SK-N-SH (cell line): ENCODE data around the gene SASH1. TPM values are rescaled to one million over a fixed set of nuclear protein-coding genes. Genes with fewer than 3 reads are reported as not detected.

Source experiments
- CTCF ChIA-PET: fragments of 300-600, 350-600 bp; formaldehyde crosslinking; extraction: SDS; loops from one replicate; lab custom pipeline; 2021; lab: Yijun Ruan, JAX
- POLR2A ChIA-PET: fragments of 350-600 bp; sonication (Branson Sonifier 250); formaldehyde crosslinking; extraction: SDS; loops from one replicate; lab custom pipeline; 2020; ENCODE audit warnings: antibody characterized with exemption, inconsistent platforms; lab: Yijun Ruan, JAX
- DNase-seq: peaks from one replicate; pipeline ENCODE4 v3.0.0; 2012
- H2AFZ ChIP-seq: fragments of 200-600 bp; sonication (generic); 2 replicates; pipeline ENCODE4 v1.8.1; 2016; ENCODE audit warnings: antibody characterized with exemption, mild to moderate bottlenecking, low read depth
- H3F3A ChIP-seq: fragments of 200-600 bp; sonication (generic); replicated peaks from 2 replicates; pipeline ENCODE3; 2016; ENCODE audit warnings: antibody characterized with exemption, mild to moderate bottlenecking; ENCODE audit not compliant: insufficient read depth
- H3K27ac ChIP-seq, 2 experiments: fragments of 200-500 bp in 1 of 2; fragments of 200-600 bp in 1 of 2; sonication (Bioruptor generic) in 1 of 2; sonication (generic), shearing (Covaris generic) in 1 of 2; 2 replicates each; pipeline versions ENCODE4 v1.5.1 to v1.6.1; 2014 to 2016; ENCODE audit warnings: low read depth in 2 of 2, inconsistent platforms in 1 of 2, low read length in 1 of 2, mild to moderate bottlenecking in 1 of 2, mixed read lengths in 1 of 2
- H3K27me3 ChIP-seq: fragments of 200-600 bp; sonication (generic), shearing (Covaris generic); 2 replicates; pipeline ENCODE4 v1.6.1; 2016; ENCODE audit warnings: mixed run types; ENCODE audit not compliant: insufficient read depth
- H3K36me3 ChIP-seq, 2 experiments: fragments of 200-500 bp in 1 of 2; fragments of 200-600 bp in 1 of 2; sonication (Bioruptor generic) in 1 of 2; sonication (generic) in 1 of 2; replicated peaks in 1 of 2; 2 replicates each; pipeline versions ENCODE3 to v1.5.1; 2014 to 2016; ENCODE audit warnings: low read length in 1 of 2, mild to moderate bottlenecking in 1 of 2; ENCODE audit not compliant: insufficient read depth in 2 of 2, control insufficient read depth in 1 of 2
- H3K4me1 ChIP-seq, 2 experiments: fragments of 200-500 bp in 1 of 2; fragments of 200-600 bp in 1 of 2; sonication (Bioruptor generic) in 1 of 2; sonication (generic), shearing (Covaris generic) in 1 of 2; 2 replicates each; pipeline versions ENCODE4 v1.5.1 to v1.6.1; 2014 to 2016; ENCODE audit warnings: low read depth in 1 of 2, low read length in 1 of 2, mixed run types in 1 of 2; ENCODE audit not compliant: insufficient read depth in 2 of 2, control insufficient read depth in 1 of 2
- H3K4me2 ChIP-seq: fragments of 200-600 bp; sonication (generic), shearing (Covaris generic); 2 replicates; pipeline ENCODE4 v1.6.1; 2017; ENCODE audit warnings: mixed run types
- H3K4me3 ChIP-seq, 2 experiments: fragments of 200-500 bp in 1 of 2; fragments of 200-600 bp in 1 of 2; sonication (Bioruptor generic) in 1 of 2; sonication (generic), shearing (Covaris generic) in 1 of 2; 2 replicates each; pipeline versions ENCODE4 v1.5.1 to v1.8.1; 2014 to 2016; ENCODE audit warnings: low read depth in 2 of 2, inconsistent platforms in 1 of 2, low read length in 1 of 2, mild to moderate bottlenecking in 1 of 2, mixed read lengths in 1 of 2, moderate library complexity in 1 of 2
- H3K79me2 ChIP-seq: fragments of 200-600 bp; sonication (generic); 2 replicates; pipeline ENCODE4 v1.8.1; 2017; ENCODE audit warnings: mild to moderate bottlenecking; ENCODE audit not compliant: insufficient read depth
- H3K9ac ChIP-seq: fragments of 200-600 bp; sonication (generic); 2 replicates; pipeline ENCODE4 v1.6.1; 2017; ENCODE audit warnings: mixed run types
- H3K9me2 ChIP-seq: fragments of 200-600 bp; sonication (generic); 2 replicates; pipeline ENCODE4 v1.6.1; 2017; ENCODE audit warnings: mixed run types
- H3K9me3 ChIP-seq: fragments of 200-600 bp; sonication (generic); 2 replicates; pipeline ENCODE4 v1.6.1; 2017; ENCODE audit warnings: mixed run types, mild to moderate bottlenecking, moderate library complexity
- H4K20me1 ChIP-seq: fragments of 200-600 bp; sonication (generic); 2 replicates; pipeline ENCODE4 v1.6.1; 2017; ENCODE audit warnings: mild to moderate bottlenecking, mixed run types; ENCODE audit not compliant: insufficient read depth
- CHD2 ChIP-seq: fragments of 150-350 bp; IDR thresholded peaks from 2 replicates; pipeline ENCODE4 v1.6.1; 2018; ENCODE audit warnings: low read length; ENCODE audit not compliant: partially characterized antibody
- EP300 ChIP-seq, 2 experiments: IDR thresholded peaks; 2 replicates each; pipeline versions ENCODE4 v1.4.0 to v1.6.1; 2012; ENCODE audit warnings: borderline replicate concordance in 1 of 2, low read depth in 1 of 2, low read length in 1 of 2
- FOSL2 ChIP-seq: IDR thresholded peaks from 2 replicates; pipeline ENCODE4 v1.4.0; 2012; ENCODE audit warnings: low read depth, mild to moderate bottlenecking, moderate library complexity, borderline replicate concordance
- FOXJ3 ChIP-seq: sonication (generic); formaldehyde crosslinking; IDR thresholded peaks from 2 replicates; pipeline ENCODE4 v1.5.1; 2020; ENCODE audit warnings: mild to moderate bottlenecking, missing genetic modification reagents
- GABPA ChIP-seq: IDR thresholded peaks from 2 replicates; pipeline ENCODE4 v1.4.0; 2012; ENCODE audit warnings: low read depth, mild to moderate bottlenecking
- GATA2 ChIP-seq: sonication (generic); formaldehyde crosslinking; IDR thresholded peaks from 2 replicates; pipeline ENCODE4 v1.5.0; 2020; ENCODE audit warnings: mild to moderate bottlenecking, missing genetic modification reagents
- JUND ChIP-seq: IDR thresholded peaks from 2 replicates; pipeline ENCODE4 v1.4.0; 2012
- MAX ChIP-seq: IDR thresholded peaks from 2 replicates; pipeline ENCODE4 v1.4.0; 2012; ENCODE audit warnings: low read depth
- MEF2A ChIP-seq: IDR thresholded peaks from 2 replicates; pipeline ENCODE4 v1.4.0; 2012; ENCODE audit warnings: low read depth, borderline replicate concordance
- MXI1 ChIP-seq: IDR thresholded peaks from 2 replicates; pipeline ENCODE4 v1.6.1; 2012; ENCODE audit warnings: mild to moderate bottlenecking, low read depth, low read length, improper control_type of control experiment
- NFIC ChIP-seq: IDR thresholded peaks from 2 replicates; pipeline ENCODE4 v1.4.0; 2012; ENCODE audit warnings: borderline replicate concordance
- POLR2AphosphoS5 ChIP-seq: IDR thresholded peaks from 2 replicates; pipeline ENCODE4 v1.6.1; 2012; ENCODE audit warnings: low read depth, low read length
- RAD21 ChIP-seq: IDR thresholded peaks from 2 replicates; pipeline ENCODE4 v1.6.1; 2012; ENCODE audit warnings: mild to moderate bottlenecking, low read length
- RCOR1 ChIP-seq: fragments of 150-350 bp; IDR thresholded peaks from 2 replicates; pipeline ENCODE4 v1.6.1; 2017; ENCODE audit warnings: antibody characterized with exemption, low read length
- RFX5 ChIP-seq: IDR thresholded peaks from 2 replicates; pipeline ENCODE4 v1.6.1; 2012; ENCODE audit warnings: mild to moderate bottlenecking, improper control_type of control experiment, low read length
- SIN3A ChIP-seq: IDR thresholded peaks from 2 replicates; pipeline ENCODE4 v1.6.1; 2012; ENCODE audit warnings: low read depth, mild to moderate bottlenecking, low read length, moderate library complexity, borderline replicate concordance
- SMC3 ChIP-seq: IDR thresholded peaks from 2 replicates; pipeline ENCODE4 v1.6.1; 2012; ENCODE audit warnings: low read depth, low read length, improper control_type of control experiment
- TAF1 ChIP-seq: IDR thresholded peaks from 2 replicates; pipeline ENCODE4 v1.6.1; 2012; ENCODE audit warnings: low read depth, mild to moderate bottlenecking, low read length, moderate library complexity, borderline replicate concordance
- TCF12 ChIP-seq: IDR thresholded peaks from 2 replicates; pipeline ENCODE4 v1.4.0; 2012
- YY1 ChIP-seq: IDR thresholded peaks from 2 replicates; pipeline ENCODE4 v1.4.0; 2012; ENCODE audit warnings: low read depth, mild to moderate bottlenecking
- WGBS: methylation state at CpG from one replicate; pipeline ENCODE4 v1.1.6; 2017; ENCODE audit warnings: low lambda C conversion rate; 5-methylcytosine and 5-hydroxymethylcytosine counted together
- polyA plus RNA-seq, 3 experiments: library from polyadenylated mRNA; depleted of rRNA; stranded (reverse); fragments of >200 nt; gene quantifications; 2 replicates each; pipeline ENCODE4 v1.2.3, GENCODE V29; 2012
- TF ChIP-seq, protein P1 (sequence below): IDR thresholded peaks from 2 replicates; pipeline ENCODE4; 2012
- TF ChIP-seq, protein P2 (sequence below): IDR thresholded peaks from 2 replicates; pipeline ENCODE4 v1.4.0; 2012; ENCODE audit warnings: low read depth, borderline replicate concordance

Gene SASH1
- polyA plus RNA-seq, 1 of the 3 experiments (the other 2 are of a cell fraction), result 19.8 TPM

DNA sequence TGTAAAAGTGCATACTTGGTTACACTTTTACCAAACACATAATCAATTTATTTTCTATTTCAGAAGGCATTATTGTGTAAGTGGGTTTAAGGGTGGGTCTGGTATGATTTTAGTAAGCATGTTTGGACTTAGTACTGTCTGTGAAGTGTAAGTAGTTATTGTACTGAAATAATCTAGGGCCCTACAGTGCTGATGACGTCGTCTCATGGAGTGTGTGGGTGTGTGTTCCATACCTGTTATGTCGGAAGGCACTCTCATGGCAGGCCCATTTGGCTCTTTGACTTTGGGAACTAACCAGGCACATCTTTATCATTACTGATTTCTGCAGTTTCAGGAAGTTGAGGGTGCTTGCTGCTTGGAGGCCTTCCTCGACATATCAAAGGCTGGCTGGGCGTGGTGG lies 155.1 kb downstream of the SASH1 start:
- CTCF ChIA-PET, result interaction anchor here (0.8 kb wide), 1 partner anchor 63 kb away, joined by 3 read pairs; no protein-coding TSS in a partner anchor

GRCh38 chr6:148500402-148500801 lies 157.8 kb downstream of the SASH1 start:
- peaks cover 0 to 15% of the 10 kb centered on the region in 2 experiments for H3K36me3 ChIP-seq
- no peaks in the 10 kb centered on the region for H3K9me2 ChIP-seq
- H3K9me3 ChIP-seq, result no peaks in the 10 kb centered on the region
- peak overlapping the region; percentile 44; the same call in 1 of the 2 replicates for H3K9ac ChIP-seq
- no peak for TF ChIP-seq YY1
- no peak for TF ChIP-seq POLR2AphosphoS5
- no peak for TF ChIP-seq GABPA
- no peak for TF ChIP-seq GATA2
- no peak for TF ChIP-seq FOXJ3 (CRISPR knock-in tag)
- no peak for TF ChIP-seq JUND
- TF ChIP-seq RFX5, result no peak
- TF ChIP-seq RAD21, result no peak
- TF ChIP-seq NFIC, result no peak
- TF ChIP-seq TAF1, result no peak
- no peak for TF ChIP-seq SMC3
- peaks cover 68% of the 10 kb centered on the region for H3K79me2 ChIP-seq
- H3K4me1 ChIP-seq, result peaks cover 2 to 33% of the 10 kb centered on the region in 2 experiments; a peak in 3 of 4 replicates
- no peak overlapping the region for H2AFZ ChIP-seq
- H3K4me2 ChIP-seq, result peak overlapping the region; percentile 76
- ChIA-PET CTCF (no interaction called here), POLR2A (no interaction called here)
- H3K4me3 ChIP-seq, result no peak overlapping the region
- no peaks in the 10 kb centered on the region for H3K27me3 ChIP-seq
- no peak for DNase-seq
- H4K20me1 ChIP-seq, result no peaks in the 10 kb centered on the region
- peak overlapping the region; percentile 44 to 98; a peak in 3 of 4 replicates for H3K27ac ChIP-seq
- H3F3A ChIP-seq, result peaks cover 39% of the 10 kb centered on the region
- WGBS, result 60% methylated on average over 2 of the region's 2 CpGs

More for the DNA sequence above, 155.1 kb downstream of the SASH1 start:
- Histone ChIP-seq H3K4me2 (no peak overlapping the region), H2AFZ (no peak overlapping the region), H3K27ac (peak overlapping the region in 1 of 2 experiments; percentile 98; a peak in 3 of 4 replicates), H3K4me1 (peaks cover 2 to 27% of the 10 kb centered on the region in 2 experiments; a peak in 3 of 4 replicates), H3K9me3 (no peaks in the 10 kb centered on the region), H3K27me3 (no peaks in the 10 kb centered on the region)
- 72% methylated on average over 5 of the region's 5 CpGs for WGBS
- POLR2A ChIA-PET, result no interaction called here
- DNase-seq, result no peak
- TF ChIP-seq YY1 (no peak), GABPA (no peak), SIN3A (no peak), RFX5 (no peak), FOSL2 (no peak)
- TF ChIP-seq, all 33 proteins: peak for 0
- no peak overlapping the region for H3K9ac ChIP-seq
- H4K20me1 ChIP-seq, result no peaks in the 10 kb centered on the region
- H3K4me3 ChIP-seq, result no peak overlapping the region
- peaks cover 48% of the 10 kb centered on the region for H3K79me2 ChIP-seq
- peaks cover 0 to 9% of the 10 kb centered on the region in 2 experiments for H3K36me3 ChIP-seq
- H3F3A ChIP-seq, result peaks cover 39% of the 10 kb centered on the region
- H3K9me2 ChIP-seq, result no peaks in the 10 kb centered on the region

DNA sequence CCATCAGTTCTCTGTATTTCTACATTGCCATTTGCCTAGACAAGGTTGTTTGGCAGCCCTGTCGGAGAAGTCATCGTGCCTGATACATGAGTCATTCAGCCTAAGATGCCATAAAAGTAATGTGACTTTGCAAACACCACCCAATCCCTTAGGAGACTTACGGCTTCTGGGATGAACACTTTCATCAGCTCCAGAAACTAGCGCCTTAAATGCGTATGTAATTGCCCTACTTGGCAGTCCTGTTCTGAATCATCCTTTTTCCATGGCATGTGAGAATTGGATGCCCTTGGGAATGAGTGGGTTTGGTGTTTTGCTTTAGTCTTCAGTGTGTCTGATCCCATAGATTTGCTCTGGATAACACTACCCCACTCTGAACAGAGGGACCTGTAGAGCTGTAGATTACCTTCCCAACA lies 158.5 kb downstream of the SASH1 start:
- 33% methylated on average over 3 of the region's 5 CpGs for WGBS
- Histone ChIP-seq H3K4me2 (peak overlapping the region; percentile 76), H3K27me3 (no peaks in the 10 kb centered on the region), H3K9me3 (no peaks in the 10 kb centered on the region), H2AFZ (no peak overlapping the region), H3K4me3 (peak overlapping the region in 1 of 2 experiments; percentile 36; a peak in 1 of 4 replicates), H3K9ac (peak overlapping the region; percentile 81), H3K36me3 (peaks cover 0 to 15% of the 10 kb centered on the region in 2 experiments), H3F3A (peaks cover 39% of the 10 kb centered on the region), H3K4me1 (peaks cover 2 to 33% of the 10 kb centered on the region in 2 experiments; a peak in 3 of 4 replicates), H3K79me2 (peaks cover 68% of the 10 kb centered on the region), H3K27ac (peak overlapping the region; percentile 64 to 98; a peak in 3 of 4 replicates), H4K20me1 (no peaks in the 10 kb centered on the region), H3K9me2 (no peaks in the 10 kb centered on the region)
- POLR2A ChIA-PET, result no interaction called here
- no peak for DNase-seq
- CTCF ChIA-PET, result no interaction called here
- no peak for TF ChIP-seq MXI1
- TF ChIP-seq MAX, result peak; percentile 54; the same call in 1 of the 2 replicates
- TF ChIP-seq, protein P1, sequence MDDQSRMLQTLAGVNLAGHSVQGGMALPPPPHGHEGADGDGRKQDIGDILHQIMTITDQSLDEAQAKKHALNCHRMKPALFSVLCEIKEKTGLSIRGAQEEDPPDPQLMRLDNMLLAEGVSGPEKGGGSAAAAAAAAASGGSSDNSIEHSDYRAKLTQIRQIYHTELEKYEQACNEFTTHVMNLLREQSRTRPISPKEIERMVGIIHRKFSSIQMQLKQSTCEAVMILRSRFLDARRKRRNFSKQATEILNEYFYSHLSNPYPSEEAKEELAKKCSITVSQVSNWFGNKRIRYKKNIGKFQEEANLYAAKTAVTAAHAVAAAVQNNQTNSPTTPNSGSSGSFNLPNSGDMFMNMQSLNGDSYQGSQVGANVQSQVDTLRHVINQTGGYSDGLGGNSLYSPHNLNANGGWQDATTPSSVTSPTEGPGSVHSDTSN, result peak; percentile 51; the same call in 1 of the 2 replicates
- TF ChIP-seq EP300 (IDR thresholded peaks at IDR 0.05; ENCODE audit: borderline replicate concordance in 1 of 2, low read depth in 1 of 2, low read length in 1 of 2), result peak in 1 of 2 experiments; percentile 52; a peak in 1 of 4 replicates
- peak; percentile 75; the same call in 1 of the 2 replicates for TF ChIP-seq FOSL2
- TF ChIP-seq NFIC, result peak; percentile 62
- no peak for TF ChIP-seq SIN3A
- no peak for TF ChIP-seq RCOR1
- TF ChIP-seq TAF1, result no peak
- peak; percentile 50; the same call in 1 of the 2 replicates for TF ChIP-seq TCF12
- no peak for TF ChIP-seq MEF2A
- no peak for TF ChIP-seq CHD2
- no peak for TF ChIP-seq GABPA
- peak; percentile 84 for TF ChIP-seq JUND
- TF ChIP-seq, protein P2, sequence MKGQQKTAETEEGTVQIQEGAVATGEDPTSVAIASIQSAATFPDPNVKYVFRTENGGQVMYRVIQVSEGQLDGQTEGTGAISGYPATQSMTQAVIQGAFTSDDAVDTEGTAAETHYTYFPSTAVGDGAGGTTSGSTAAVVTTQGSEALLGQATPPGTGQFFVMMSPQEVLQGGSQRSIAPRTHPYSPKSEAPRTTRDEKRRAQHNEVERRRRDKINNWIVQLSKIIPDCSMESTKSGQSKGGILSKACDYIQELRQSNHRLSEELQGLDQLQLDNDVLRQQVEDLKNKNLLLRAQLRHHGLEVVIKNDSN, result no peak
